HG02798 (cell line): ENCODE data around the gene CKLF.
"Not testable (repeated sequence)": the region's sequence is repeated elsewhere in the genome, so short reads cannot be mapped to it uniquely, and the experiment has no call there.

Source experiments
- ATAC-seq: cut with Tn5 transposase; IDR thresholded peaks from one replicate; pipeline ENCODE4 v1.9.1; 2021; ENCODE audit warnings: mild to moderate bottlenecking; ENCODE audit not compliant: unreplicated experiment, poor library complexity

Gene CKLF

DNA sequence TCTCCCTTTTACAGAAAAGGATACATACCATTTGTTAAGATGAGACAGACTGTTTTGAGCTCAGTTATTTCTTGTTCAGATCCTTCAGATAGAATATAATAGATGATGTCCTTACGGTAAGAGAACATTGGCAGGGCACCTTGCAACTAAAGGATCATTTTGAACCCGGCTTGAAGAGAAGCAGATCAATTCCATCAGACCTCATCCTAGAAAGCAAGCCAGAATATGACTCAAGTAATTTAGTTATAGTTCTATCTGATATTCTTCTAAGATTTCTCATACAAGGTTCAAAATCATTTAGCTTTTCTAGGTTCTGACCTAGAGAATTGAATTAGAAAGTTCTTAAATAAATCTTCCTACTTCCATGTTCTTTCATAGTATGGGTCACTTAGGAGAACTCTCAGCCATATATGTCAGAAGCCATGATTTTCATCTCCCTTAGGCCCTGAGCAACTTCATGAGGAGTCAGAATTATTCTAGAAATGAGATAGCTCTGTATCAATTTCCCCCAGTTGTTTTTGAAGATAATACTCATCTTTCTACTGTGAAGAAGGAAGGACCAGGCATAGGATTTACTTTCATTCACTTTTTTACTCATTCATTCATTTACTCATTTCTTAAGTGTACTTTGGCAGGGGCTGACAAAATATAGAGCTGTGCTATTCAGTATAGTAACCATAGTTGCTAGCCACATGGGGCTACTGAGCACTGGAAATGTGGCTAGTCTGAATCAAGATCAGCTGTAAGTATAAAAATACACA, 11.4 kb downstream of the CKLF start:
- ATAC-seq, result no peak

DNA sequence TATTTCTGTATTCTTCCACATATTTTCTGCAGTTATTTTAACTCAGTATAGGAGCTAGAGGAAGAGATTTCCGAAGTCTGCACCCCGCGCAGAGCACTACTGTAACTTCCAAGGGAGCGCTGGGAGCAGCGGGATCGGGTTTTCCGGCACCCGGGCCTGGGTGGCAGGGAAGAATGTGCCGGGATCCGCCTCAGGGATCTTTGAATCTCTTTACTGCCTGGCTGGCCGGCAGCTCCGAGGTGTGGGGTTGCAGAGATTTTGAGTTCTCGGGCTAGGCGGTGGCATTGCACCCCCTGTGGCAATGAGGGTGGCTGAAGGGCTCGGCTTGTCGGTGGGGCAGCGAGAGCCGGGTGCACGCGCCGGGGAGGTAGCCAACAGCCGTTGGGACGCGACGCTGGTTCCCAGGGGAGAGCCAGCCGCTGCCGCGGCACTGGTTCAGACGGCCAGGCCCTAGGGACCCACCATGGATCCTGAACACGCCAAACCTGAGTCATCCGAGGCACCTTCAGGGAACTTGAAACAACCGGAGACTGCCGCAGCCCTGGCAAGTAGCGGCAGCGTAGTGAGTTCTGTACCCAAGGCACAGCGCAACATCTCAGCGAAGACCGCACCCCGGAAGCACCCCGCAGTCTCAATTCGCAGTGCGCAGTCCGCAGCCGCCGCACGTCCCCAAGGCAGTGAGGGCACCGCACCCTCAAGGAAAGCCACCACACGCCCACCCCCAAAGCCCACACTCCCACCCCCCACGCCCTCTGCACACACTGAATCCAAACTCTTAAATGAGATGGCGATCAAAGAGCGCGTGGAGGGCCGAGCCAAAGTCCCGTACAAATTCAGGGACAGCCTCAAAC, 13.9 kb downstream of the CKLF start, which contains the start of gene CMTM1:
TSS of gene CMTM1 (plus strand) at position 389 of the 851 bp plus-strand sequence. CDS start at position 464, 75 bp downstream.
- no peak for ATAC-seq

DNA sequence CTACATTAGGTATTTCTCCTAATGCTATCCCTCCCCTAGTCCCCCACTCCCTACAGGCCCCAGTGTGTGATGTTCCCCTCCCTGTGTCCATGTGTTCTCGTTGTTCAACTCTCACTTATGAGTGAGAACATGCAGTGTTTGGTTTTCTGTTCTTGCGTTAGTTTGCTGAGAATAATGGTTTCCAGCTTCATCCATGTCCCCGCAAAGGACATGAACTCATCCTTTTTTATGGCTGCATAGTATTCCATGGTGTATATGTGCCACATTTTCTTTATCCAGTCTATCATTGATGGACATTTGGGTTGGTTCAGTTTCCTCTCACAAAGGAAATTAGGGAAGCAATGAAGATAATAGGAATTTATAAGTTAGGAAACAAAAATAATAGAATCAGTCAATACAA, 14.9 kb downstream of the CKLF start:
- ATAC-seq, result not testable (repeated sequence)

DNA sequence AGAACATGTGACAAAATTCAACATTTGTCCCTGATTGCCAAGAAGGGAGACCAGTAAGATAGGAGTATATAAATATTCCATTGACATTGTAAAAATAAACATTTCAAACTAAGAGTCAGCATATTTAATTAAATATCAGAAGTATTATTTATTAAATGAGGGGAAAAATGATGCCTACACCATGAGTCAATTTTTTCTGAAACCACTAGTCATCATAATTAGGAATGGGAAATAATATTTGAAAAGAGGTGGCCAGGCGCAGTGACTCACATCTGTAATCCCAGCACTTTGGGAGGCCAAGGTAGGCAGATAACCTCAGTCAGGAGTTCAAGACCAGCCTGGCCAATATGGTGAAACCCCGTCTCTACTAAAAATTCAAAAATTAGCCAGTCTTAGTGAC, 16.0 kb downstream of the CKLF start:
- no peak for ATAC-seq

DNA sequence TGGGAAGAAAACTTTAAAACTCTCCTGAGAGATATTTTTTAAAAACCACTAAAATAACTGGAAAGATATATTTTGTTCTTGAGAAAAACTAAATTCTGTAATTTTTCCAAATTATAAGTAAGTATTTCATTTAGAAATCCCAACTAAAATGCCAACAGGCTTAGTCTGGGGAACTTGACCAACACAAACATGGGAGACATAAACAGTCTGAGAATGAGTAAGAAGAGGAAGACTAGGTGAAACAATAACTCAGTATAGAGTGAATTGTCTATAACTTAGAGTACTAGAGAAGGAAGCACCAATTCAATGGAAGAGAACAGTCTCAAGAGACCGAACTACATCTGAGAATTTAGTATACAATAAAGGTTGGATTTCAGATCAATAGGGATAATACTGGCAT, 16.8 kb downstream of the CKLF start:
- no peak for ATAC-seq

DNA sequence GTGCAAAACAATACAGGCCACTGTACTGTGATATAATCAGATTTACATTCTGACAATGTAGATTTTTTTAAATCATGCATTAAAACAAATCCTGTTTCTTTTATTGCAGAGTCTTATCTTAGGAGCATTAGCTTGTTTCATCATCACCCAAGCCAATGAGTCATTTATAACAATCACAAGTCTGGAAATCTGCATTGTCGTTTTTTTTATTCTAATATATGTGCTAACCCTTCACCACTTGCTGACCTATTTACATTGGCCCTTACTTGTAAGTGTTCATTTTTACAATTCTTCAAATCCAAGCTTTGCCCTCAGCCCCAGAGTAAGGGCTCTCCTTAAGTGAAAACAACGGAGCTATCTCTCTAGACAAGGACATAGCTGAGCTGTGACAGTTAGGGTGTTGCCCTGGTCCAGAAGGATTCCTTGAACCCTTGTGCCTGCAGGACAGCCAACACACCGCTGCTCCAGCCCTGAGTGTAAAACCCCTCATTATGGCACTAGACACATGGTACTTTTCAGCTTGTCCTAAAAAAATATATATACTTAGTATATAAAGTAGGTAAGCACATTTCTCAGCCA, 17.5 kb downstream of the CKLF start:
- ATAC-seq, result no peak

DNA sequence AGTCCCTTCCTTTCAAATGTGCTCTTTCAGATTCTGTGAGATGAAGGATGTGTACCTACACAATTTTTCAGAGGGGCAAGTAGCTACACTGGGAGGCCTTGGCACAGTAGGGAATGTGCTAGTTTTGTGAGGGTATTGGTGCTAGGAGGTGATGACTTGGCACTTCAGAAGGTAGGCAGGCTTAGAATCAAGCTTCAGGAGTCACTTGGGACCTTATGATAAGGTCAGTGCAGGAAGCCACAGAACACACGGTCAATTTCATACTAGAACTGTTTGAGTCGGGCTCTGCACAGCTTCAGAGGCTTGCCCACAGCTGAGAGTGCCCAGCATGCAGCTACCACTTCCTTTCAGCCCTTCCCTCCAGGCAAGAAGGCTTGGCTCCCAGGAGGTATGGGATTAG, 20.0 kb downstream of the CKLF start:
- no peak for ATAC-seq

DNA sequence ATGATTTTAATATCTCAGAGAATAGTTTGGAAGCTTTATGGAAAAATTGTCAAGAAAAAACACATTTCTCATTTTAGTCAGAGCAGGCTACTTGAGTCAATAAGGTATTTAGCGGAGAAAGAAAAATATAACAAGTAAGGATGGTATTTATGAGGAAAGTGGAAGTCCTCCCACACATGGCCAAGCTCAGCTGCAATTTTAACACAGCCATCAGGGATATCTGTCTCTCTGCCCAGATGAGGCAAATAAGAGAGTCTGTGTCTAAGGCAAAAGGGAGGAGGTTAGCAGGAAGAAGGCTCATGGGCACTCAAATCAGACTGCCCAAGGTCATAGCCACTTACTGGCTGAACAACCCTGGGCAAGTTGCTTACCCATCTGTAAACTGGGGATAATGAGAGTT, 21.7 kb downstream of the CKLF start:
- no peak for ATAC-seq

DNA sequence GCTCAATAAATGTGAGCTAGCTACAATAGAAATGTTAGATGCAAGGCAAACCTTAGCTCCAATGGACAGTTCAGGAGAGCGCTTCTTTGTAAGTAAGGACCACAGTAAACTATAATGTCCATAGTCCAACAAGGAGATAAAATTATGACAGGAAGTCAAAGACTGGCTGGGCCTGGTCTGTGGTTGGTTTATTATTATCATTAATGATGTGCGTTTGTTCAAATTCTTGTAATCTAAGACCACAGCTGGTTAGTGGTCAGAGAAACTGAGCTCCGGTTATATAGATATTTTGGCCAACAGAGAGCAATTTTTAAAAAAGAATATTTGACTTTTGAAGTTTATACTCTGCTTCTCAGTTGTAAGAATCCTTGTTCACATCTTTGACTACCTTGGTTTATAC, 22.2 kb downstream of the CKLF start:
- ATAC-seq, result no peak

DNA sequence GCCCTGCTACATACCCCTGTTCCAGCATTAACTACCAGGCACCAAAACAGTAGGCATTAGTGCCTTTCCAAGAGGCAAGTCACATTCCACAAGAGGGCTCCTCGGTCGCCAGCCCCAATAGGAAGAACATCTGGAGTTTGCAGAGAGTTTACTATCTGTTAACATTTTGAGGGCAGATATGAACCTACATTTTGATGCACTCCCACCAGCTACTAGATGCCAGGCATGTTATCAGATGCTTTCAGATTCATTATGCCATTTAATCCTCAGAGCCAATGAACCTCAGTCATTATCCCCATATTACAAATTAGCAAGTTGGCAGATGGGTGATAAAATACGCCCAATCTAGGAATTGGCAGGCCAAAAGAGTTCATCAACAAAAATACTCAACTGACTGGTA, 22.7 kb downstream of the CKLF start:
- ATAC-seq, result no peak

DNA sequence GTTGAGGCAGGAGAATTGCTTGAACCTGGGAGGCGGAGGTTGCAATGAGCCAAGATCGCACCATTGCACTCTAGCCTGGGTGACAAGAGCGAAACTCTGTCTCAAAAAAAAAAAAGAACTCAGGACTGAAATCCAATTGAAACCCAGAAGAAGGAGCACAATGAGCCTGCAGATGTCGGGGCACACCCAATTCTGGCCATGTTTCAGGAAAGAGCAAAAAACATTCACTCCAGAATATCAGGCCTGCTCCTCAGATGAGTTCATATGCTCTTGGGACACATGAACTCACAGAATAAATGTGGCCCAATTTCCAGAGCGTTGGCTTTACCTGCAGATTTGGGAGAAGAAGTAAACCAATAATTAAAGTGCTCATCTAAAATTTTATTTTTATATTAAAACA, 23.9 kb downstream of the CKLF start:
- no peak for ATAC-seq

DNA sequence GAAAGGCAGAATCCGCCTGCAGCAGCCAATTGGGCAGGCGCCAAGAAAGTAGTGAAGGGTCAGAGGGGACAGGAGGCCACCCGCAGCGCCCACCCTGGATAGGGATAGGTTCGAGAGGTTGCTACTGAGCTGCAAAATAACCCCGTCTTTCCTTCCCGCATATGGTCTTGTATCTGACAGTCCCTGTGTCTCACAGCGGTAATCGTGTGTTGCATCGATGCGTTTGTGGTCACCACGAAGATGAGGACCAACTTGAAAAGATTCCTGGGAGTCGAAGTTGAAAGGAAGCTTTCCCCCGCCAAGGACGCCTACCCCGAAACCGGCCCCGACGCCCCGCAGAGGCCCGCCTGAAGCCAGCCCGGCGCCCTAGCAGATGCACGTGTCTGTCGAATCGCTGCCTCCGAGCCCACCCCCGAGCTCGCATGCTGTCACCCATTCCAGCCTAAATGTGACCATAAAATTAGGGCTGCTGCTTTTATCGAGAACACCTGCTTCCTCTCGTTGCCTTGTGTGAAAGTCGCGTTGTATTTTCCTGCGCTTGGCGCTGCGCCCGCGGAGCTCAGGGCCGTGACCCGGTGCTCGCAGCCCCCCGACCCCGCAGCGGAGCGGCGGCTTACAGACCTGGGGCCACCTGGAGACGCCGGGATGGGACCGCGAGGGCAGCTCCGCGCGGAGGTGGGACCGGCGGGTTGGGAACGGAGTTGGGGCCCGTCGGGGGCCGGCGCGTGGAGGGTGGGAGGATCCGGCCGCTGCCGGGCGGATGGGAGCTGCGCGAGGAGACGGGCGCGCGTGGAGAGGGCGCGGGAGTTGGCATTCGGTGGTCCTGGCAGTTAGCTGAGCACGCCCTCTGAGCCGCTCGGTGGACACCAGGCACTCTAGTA, 26.5 kb downstream of the CKLF start, which contains the start of gene CMTM2:
TSS of gene CMTM2 (plus strand) at position 813 of the 881 bp plus-strand sequence. CDS start 145 bp downstream, outside the sequence.
- no peak for ATAC-seq

DNA sequence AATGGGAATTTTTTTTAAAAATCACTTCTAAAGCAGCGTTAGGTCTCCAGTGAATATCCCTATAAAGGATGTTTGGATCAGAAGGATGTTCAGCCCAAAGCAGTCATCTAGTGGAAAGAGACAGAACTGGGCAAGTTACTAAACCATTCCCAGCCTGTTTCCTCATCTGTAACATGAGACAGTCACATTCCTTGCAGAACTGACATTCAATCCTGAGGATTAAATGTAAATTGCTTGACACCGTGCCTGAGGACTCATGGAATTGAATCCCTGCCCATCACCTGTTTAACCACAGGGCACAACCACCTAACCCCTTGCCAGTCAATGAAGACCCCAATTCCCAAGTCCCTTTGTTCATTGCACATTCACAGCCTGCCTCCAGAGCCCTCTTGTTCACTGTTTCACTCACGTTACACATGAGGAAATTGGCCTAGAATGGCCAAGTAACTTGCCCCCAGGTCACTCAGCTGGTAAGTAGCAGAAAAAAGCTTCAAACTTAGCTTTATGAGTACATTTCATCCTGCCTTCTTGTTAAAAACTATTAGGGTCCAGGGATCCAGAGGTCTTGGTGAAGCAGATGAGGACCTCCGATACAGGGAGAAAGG, 28.3 kb downstream of the CKLF start:
- ATAC-seq, result no peak

DNA sequence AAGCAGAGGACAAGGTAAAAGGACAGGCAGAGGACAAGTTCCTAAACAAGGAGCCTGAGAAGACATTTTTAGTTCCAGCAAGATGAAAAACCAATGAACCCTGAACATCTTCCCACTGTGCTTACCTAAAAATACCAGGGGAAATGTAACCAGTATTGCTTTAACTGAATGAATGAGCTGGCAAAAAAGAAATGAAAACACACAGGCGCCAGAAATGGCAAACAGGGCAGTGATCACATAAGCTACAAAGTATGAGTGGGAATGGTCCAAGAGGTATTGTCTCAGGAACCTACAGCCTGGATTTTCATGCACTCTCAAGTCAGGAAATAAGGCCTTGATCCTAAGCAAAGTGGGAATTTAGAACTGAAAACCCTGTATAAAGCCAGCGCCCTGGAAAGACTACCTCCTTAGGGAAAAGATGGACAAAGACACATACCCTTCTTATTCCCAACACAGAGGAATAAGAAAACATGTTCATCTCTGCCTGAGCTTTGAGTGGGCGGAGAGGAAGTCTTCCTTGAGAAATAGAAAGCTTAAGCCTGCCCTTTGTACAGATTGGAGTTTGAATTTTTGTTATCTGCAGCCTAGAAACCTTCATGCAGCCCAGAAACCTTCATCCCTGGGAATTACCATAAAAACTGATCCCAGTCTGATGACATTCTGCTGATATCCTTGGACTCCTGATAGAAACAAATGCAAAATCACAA, 29.0 kb downstream of the CKLF start:
- no peak for ATAC-seq

DNA sequence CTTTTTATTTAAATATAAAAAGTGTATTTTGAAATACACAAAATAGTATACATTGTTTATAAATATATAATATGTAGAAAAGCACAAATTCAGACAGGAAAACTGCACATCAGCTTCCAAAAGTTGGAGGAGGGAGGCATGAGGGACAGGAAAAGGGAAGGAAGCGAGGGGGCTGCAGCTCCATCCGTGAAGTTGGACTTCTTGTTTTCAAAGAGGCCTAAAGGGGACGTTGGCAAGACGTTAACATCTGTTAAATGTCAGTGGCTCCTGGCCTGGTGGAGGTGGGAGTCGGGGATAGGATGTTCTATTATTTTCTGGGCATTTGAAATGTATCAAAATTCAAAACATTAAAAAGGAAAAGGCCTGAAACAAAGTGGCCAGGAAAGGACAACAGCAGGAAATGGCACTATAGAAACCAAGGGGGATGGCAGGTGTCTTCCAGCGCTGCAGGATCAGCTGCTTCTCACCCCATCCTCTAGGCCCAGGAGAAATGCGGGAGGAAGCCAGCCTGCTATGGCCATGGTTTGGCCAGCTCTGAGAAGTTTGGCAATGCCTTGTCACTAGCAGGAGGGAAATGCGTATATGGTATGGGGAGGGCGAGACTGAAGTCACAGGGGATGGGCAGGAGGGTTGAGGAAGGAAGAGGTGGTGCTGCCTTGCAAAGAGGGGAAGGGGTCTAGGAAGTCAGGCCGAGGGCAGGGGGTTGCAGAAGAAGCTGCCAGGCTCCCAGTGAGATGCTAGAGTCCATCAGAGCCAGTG, 33.3 kb downstream of the CKLF start:
- no peak for ATAC-seq

DNA sequence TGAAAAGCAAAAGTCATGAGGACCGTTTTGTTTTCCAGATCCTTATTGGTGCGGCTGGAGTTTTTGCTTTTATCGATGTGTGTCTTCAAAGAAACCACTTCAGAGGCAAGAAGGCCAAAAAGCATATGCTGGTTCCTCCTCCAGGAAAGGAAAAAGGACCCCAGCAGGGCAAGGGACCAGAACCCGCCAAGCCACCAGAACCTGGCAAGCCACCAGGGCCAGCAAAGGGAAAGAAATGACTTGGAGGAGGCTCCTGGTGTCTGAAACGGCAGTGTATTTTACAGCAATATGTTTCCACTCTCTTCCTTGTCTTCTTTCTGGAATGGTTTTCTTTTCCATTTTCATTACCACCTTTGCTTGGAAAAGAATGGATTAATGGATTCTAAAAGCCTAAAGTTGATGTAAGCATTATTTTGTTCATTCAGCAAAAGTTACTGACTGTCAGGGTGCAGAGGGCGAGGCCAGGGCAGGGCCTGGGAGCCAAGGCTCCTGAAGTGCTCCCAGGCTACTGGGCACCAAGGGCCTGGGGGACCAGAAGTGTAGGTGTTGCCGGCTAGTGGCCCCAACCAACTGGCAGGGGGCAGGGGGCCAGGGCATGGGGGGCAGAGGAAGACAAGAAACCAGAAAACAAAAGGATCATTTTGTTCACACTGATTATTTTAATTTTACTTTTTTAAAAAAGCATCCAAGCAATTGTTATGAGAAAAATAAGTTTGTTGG, 35.7 kb downstream of the CKLF start:
- ATAC-seq, result no peak

DNA sequence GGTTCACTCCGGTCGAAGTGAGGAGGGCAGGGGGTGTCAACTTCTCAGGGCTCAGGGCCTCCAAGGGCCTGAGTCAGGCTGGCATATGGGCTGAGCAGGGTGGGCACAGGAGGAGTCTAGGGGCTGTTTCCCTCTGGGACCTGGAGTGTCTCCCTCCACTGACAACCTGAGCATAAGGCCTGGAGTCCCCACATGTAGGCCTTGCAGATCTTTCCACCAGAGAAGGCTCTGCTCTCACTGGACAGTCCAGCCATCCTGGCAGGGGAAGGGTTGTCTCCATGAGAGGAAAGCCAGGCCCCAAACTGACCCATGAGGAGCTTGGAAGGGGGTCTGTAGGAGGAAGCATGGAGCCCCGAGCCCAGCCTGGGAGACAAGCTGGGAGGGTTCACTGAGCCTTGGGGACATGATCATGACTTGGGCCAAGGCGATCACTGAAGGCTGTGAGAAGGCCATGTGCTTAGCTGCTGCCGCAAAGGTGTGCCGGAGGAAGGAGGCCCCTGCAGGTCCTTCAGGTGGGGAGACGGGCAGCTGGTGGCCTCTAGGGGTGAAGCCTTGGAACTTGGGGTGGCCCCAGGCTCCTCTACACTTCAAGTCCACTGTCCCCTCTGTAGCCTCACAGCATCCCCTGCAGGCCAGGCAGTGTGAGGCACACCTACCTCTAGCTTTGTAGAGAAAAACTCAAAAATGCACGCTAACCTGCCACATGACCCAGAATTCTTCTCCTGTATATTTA, 36.8 kb downstream of the CKLF start:
- ATAC-seq, result peak; percentile 84
